Adipose tissue (tissue), 3 donors: ENCODE measurements around the gene WDR70. TPM values are rescaled to one million over a fixed set of nuclear protein-coding genes. Genes with fewer than 3 reads are reported as not detected.
"Not testable (repeated sequence)": the region's sequence is repeated elsewhere in the genome, so short reads cannot be mapped to it uniquely, and the experiment has no call there.

Source experiments
- H3K27ac ChIP-seq: one replicate; pipeline ENCODE4 v1.5.1; 2013; ENCODE audit warnings: low read depth, low read length
- WGBS, 3 donors: extraction: QIAGEN DNeasy Blood & Tissue Kit; methylation state at CpG; one replicate each; pipeline ENCODE4 v1.1.7; 2013; 5-methylcytosine and 5-hydroxymethylcytosine counted together
- polyA plus RNA-seq, 3 donors: library from polyadenylated mRNA; stranded (reverse); fragments of 200-250 nt; gene quantifications; one replicate each; pipeline ENCODE4 v1.2.3, GENCODE V29; 2013
- donor health status: healthy with polysubstance abuse.
- donor health status: Bipolar disorder and iron deficiency.
- donor health status: healthy.

WDR70 gene
- polyA plus RNA-seq, 3 donors, result 6.5 to 16.1 (median 12.0) TPM

- 93 to 96% (median 95%) methylated on average over 10 of the region's 10 CpGs for WGBS, 3 donors
- H3K27ac ChIP-seq, result not testable (repeated sequence)
Observed at GRCh38 chr5:37688925-37689324, 309.8 kb downstream of the WDR70 start.

- 96 to 98% (median 97%) methylated on average over 5 of the region's 5 CpGs for WGBS, 3 donors
- not testable (repeated sequence) for H3K27ac ChIP-seq
Observed at GRCh38 chr5:37694333-37694732, 315.2 kb downstream of the WDR70 start.

- no peak overlapping the region for H3K27ac ChIP-seq
Observed at GRCh38 chr5:37694867-37695266, 315.7 kb downstream of the WDR70 start.

DNA sequence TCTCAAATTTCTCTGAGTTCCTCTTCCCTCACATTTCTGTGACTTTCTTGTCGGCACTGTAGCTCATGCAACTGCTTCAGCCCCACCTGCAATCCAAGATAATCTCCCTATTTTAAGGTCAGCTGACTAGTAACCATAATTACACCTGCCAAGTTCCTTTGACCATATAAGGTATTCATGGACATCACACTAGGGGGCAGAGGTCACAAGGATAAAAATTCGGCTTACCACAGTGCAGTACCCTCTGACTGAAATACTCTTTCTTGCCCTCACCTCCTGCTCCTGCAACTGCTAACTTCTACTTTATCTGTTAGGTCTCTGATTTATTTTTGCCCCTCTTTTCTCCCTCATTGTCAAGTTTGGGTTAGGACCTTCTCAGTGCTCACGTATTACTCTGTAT, 316.5 kb downstream of the WDR70 start:
- no peak overlapping the region for H3K27ac ChIP-seq
- WGBS, 3 donors, result 84 to 92% (median 87%) methylated on average over 3 of the region's 3 CpGs

GRCh38 chr5:37696190-37697021, 317.3 kb downstream of the WDR70 start:
- no peak overlapping the region for H3K27ac ChIP-seq
- WGBS, 3 donors, result 96 to 98% (median 98%) methylated on average over 5 of the region's 5 CpGs

- WGBS, 3 donors, result 49% methylated on average over 2 of the region's 2 CpGs
Observed at GRCh38 chr5:37701868-37702267, 322.8 kb downstream of the WDR70 start.

DNA sequence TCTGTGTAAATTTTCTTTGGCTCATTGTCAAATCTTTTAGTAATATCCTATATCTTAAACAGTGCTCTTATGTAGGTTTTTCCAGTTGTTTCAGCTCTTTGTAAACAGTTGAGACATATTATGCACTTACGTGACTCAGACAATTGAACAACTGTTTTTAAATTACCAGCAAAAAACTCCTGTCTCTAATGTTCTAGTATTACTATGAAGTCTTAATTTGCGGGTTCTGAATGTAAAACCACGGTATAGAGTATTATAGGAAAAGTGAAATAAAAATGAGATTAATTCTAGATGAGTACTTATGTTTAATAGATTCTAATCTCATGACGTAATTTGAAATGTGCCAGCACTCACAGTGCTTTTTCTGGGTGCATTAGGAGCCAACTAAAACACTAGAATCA, 324.7 kb downstream of the WDR70 start:
- H3K27ac ChIP-seq, result no peak overlapping the region
- WGBS, 3 donors, result 90 to 95% (median 95%) methylated on average over 4 of the region's 4 CpGs

More at GRCh38 chr5:37701868-37702267, 322.8 kb downstream of the WDR70 start:
- no peak overlapping the region for H3K27ac ChIP-seq

- 90 to 95% (median 91%) methylated on average over 5 of the region's 5 CpGs for WGBS, 3 donors
- no peak overlapping the region for H3K27ac ChIP-seq
Observed at GRCh38 chr5:37704406-37704805, 325.3 kb downstream of the WDR70 start.

DNA sequence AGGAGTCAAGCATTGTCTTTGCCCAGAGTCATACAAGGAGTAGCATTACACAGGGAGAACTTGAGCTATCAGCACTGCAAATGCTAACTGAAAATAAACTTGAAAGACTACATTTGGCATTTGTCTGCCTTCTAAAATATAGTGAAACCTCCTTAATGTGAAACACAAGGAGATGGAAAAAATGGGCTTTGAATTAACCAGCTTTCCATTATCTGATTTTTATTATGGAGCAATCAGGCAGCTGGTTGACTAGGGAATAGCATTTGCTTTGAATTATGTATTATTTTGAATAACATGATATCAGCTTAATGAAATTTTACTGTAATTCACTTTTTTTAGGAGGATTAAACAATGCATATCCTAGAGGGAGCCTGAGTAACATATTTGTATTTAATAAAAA, 329.9 kb downstream of the WDR70 start:
- H3K27ac ChIP-seq, result no peak overlapping the region

GRCh38 chr5:37710965-37711364, 331.8 kb downstream of the WDR70 start:
- no peak overlapping the region for H3K27ac ChIP-seq
- WGBS, 3 donors, result 89 to 93% (median 92%) methylated on average over 2 of the region's 2 CpGs

DNA sequence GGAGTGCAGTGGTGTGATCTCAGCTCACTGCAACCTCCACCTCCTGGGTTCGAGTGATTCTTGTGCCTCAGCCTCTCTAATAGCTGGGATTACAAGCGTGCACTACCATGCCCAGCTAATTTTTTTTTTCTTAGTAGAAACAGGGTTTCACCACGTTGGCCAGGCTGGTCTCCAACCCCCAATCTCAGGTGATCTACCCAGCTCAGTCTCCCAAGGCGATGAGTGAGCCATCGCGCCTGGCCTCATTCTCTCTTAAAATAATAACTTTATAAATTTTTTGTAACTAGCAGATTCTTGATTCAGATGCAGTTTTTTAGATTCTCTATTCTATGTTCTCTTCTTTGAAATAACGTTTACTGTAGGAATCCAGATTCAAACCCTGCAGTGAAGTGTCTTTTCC, 333.6 kb downstream of the WDR70 start:
- no peak overlapping the region for H3K27ac ChIP-seq
- WGBS, 3 donors, result 82 to 85% (median 83%) methylated on average over 7 of the region's 7 CpGs

- H3K27ac ChIP-seq, result no peak overlapping the region
Observed at GRCh38 chr5:37714756-37715155, 335.6 kb downstream of the WDR70 start.

DNA sequence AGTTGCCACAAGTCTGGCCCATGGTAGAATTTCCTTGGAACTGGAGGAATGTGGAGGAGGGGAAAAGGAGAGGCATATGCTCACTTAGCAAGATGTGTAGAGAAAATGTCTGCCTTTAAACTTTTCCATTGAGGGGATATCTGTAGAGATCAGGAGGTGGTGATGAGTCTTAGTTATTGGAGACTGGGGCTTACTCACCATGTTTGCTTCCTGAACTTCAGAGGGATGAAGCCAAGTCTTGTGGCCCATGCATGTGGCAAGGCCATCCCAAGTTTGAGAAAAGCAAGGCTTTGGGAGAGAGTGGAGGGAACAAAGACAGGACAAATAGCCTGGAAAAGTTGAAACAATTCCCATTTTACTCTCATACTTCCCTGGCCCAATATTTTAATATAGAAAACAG, 336.2 kb downstream of the WDR70 start:
- no peak overlapping the region for H3K27ac ChIP-seq

DNA sequence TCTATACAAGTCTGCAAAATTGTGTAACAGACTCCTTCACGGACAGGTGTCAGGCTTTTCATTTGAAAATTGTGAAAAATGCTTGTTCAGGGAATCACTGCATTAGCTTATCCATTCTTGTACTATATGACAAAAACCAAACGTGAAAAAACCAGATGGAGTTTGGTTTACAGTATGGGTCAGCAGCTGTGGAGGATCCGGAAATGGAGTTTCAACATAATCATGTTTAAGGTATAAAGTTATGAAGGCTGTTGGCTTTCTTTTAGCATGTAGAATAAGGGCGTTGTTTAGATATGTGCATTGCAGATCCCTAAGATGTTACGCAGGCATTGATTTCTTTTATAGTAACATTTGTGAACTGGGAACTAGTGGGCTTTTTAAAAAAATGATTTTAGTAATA, 336.9 kb downstream of the WDR70 start:
- no peak overlapping the region for H3K27ac ChIP-seq
- 93 to 95% (median 94%) methylated on average over 5 of the region's 5 CpGs for WGBS, 3 donors

GRCh38 chr5:37716405-37716804, 337.3 kb downstream of the WDR70 start:
- no peak overlapping the region for H3K27ac ChIP-seq
- WGBS, 3 donors, result 80 to 100% (median 98%) methylated on average over 1 of the region's 1 CpG

GRCh38 chr5:37717276-37717612, 338.1 kb downstream of the WDR70 start:
- no peak overlapping the region for H3K27ac ChIP-seq
- WGBS, 3 donors, result 38 to 70% (median 68%) methylated on average over 2 of the region's 2 CpGs

GRCh38 chr5:37717613-37718431, 338.7 kb downstream of the WDR70 start:
- WGBS, 3 donors, result 18 to 61% (median 51%) methylated on average over 8 of the region's 8 CpGs
- no peak overlapping the region for H3K27ac ChIP-seq

DNA sequence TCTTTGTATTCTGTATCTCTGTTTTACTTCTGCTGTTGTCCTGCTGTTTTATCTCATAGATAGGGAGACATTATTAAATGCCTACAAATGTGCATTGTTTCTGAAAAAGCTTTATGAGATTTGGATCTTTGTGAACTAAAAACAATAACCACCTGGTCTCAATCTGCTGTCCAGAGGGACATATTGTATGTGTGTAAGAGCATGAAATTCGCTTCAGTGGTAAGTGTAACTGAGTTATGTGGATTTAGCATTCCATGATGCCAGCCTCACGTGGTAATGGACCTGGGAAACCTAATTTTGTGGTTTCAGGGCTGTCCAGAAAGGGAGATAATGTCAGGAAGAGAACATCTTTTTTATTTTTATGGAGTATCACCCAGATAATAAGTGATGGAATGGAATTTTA, 341.4 kb downstream of the WDR70 start:
- H3K27ac ChIP-seq, result no peak overlapping the region

GRCh38 chr5:37721447-37721871, 342.3 kb downstream of the WDR70 start:
- whole genome bisulfite sequencing, 3 donors, result 63 to 83% (median 64%) methylated on average over 5 of the region's 5 CpGs
- no peak overlapping the region for H3K27ac ChIP-seq

More for the DNA sequence above, 341.4 kb downstream of the WDR70 start:
- 94 to 97% (median 95%) methylated on average over 2 of the region's 2 CpGs for WGBS, 3 donors
